Activated CD8-positive, alpha-beta memory T cell treated with anti-CD3 and anti-CD28 coated beads, Interleukin-2, amount 50 U/mL, for 48 hours (primary cell): ENCODE data around the gene ARL6IP4.
A peak's percentile ranks its signal among the peaks of the same experiment; 100 is the strongest.

Source experiments
- DNase-seq: peaks from one replicate; pipeline ENCODE4 v3.0.0-alpha.2; 2020

The ARL6IP4 gene

GRCh38 chr12:122959566-122960192, 20.8 kb upstream of the ARL6IP4 start:
- DNase-seq = no peak

- DNase-seq = no peak
These were observed 20.3 kb upstream of the ARL6IP4 start for GRCh38 chr12:122960193-122960569.

GRCh38 chr12:122961531-122962329, 18.8 kb upstream of the ARL6IP4 start:
- no peak for DNase-seq

GRCh38 chr12:122963941-122964265, 16.6 kb upstream of the ARL6IP4 start:
- DNase-seq = no peak

GRCh38 chr12:122964439-122965257, 15.8 kb upstream of the ARL6IP4 start:
- no peak for DNase-seq

- DNase-seq = no peak
These were observed 15.1 kb upstream of the ARL6IP4 start for GRCh38 chr12:122965321-122965751.

- DNase-seq = peak; percentile 96
These were observed 14.4 kb upstream of the ARL6IP4 start, which contains the start of gene ABCB9 for GRCh38 chr12:122965851-122966742. Gene ABCB9, minus strand, starts transcription at chr12:122966463. Its CDS starts 6,228 bp downstream, at chr12:122960235.

- no peak for DNase-seq
These were observed 13.5 kb upstream of the ARL6IP4 start for GRCh38 chr12:122966743-122967550.

GRCh38 chr12:122968104-122968503, 12.4 kb upstream of the ARL6IP4 start:
- no peak for DNase-seq

- DNase-seq = no peak
These were observed 10.8 kb upstream of the ARL6IP4 start for GRCh38 chr12:122969676-122970075.

GRCh38 chr12:122974274-122974891, 6.1 kb upstream of the ARL6IP4 start:
- DNase-seq = peak; percentile 99

- peak; percentile 95 for DNase-seq
These were observed 5.3 kb upstream of the ARL6IP4 start, which contains the start of gene OGFOD2 for GRCh38 chr12:122974892-122975789. Gene OGFOD2, plus strand, starts transcription at chr12:122975244. Its CDS starts 8 bp downstream, at chr12:122975252.

- no peak for DNase-seq
These were observed 4.5 kb upstream of the ARL6IP4 start for GRCh38 chr12:122975790-122976647.

- DNase-seq = peak; percentile 51
These were observed 3.9 kb upstream of the ARL6IP4 start for GRCh38 chr12:122976648-122976975.

GRCh38 chr12:122977153-122977552, 3.3 kb upstream of the ARL6IP4 start:
- no peak for DNase-seq

- no peak for DNase-seq
These were observed 2.7 kb upstream of the ARL6IP4 start for GRCh38 chr12:122977655-122978392.

- no peak for DNase-seq
These were observed 1.9 kb upstream of the ARL6IP4 start for GRCh38 chr12:122978507-122978955.
